ENCODE data around the gene ANKRD53.

GRCh38 chr2:70944111-70944690 is 34.2 kb upstream of the ANKRD53 start:
- TF ChIP-seq, protein P1, sequence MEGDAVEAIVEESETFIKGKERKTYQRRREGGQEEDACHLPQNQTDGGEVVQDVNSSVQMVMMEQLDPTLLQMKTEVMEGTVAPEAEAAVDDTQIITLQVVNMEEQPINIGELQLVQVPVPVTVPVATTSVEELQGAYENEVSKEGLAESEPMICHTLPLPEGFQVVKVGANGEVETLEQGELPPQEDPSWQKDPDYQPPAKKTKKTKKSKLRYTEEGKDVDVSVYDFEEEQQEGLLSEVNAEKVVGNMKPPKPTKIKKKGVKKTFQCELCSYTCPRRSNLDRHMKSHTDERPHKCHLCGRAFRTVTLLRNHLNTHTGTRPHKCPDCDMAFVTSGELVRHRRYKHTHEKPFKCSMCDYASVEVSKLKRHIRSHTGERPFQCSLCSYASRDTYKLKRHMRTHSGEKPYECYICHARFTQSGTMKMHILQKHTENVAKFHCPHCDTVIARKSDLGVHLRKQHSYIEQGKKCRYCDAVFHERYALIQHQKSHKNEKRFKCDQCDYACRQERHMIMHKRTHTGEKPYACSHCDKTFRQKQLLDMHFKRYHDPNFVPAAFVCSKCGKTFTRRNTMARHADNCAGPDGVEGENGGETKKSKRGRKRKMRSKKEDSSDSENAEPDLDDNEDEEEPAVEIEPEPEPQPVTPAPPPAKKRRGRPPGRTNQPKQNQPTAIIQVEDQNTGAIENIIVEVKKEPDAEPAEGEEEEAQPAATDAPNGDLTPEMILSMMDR (IDR thresholded peaks at IDR 0.05; ENCODE audit: poor library complexity): no peak
- TF ChIP-seq EZH2 (IDR thresholded peaks at IDR 0.05; ENCODE audit: borderline replicate concordance) (no peak), EZH2phosphoT487 (IDR thresholded peaks at IDR 0.05; ENCODE audit: low read depth, severe bottlenecking, unreplicated experiment) (no peak)
